ENCODE results near the gene LRRC49.
"Not testable (repeated sequence)": the region's sequence is repeated elsewhere in the genome, so short reads cannot be mapped to it uniquely, and the experiment has no call there.

The LRRC49 gene

GRCh38 chr15:71010472-71010871 is 117.8 kb downstream of the LRRC49 start:
- Mint-ChIP-seq H3K4me1 (ENCODE audit: low read depth) (no peaks in the 10 kb centered on the region), H3K27ac (no peak overlapping the region), H3K9me3 (no peaks in the 10 kb centered on the region), H3K4me3 (no peak overlapping the region), H3K36me3 (ENCODE audit: low read depth) (no peaks in the 10 kb centered on the region), H3K27me3 (ENCODE audit: low read depth) (peaks cover 14% of the 10 kb centered on the region)
- DNase-seq (ENCODE audit: low spot score) = no peak

DNA sequence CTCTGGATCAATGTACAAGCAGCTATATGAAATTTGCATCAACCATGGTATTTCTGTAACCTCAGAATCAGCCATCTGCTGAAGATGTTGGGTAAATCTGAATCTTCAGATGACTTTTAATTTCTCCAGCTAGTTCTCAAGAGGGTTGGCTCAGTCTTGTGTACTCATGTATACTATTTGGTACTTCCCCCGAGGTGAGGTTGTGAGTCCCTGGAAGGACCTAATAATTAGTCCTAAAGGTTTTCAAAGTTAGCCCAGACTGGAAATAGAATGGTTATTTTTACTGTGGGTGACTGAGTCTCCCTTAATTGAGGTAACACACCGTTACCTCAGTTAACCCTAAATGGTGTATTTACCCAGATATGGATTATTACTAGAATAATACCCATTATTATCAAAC is 118.4 kb downstream of the LRRC49 start:
- Mint-ChIP-seq H3K36me3 (ENCODE audit: low read depth) (no peaks in the 10 kb centered on the region), H3K9me3 (no peaks in the 10 kb centered on the region), H3K4me3 (no peak overlapping the region), H3K27me3 (ENCODE audit: low read depth) (peaks cover 14% of the 10 kb centered on the region), H3K4me1 (ENCODE audit: low read depth) (no peaks in the 10 kb centered on the region), H3K27ac (no peak overlapping the region)
- no peak for DNase-seq (ENCODE audit: low spot score)

GRCh38 chr15:71011503-71012155 is 119.0 kb downstream of the LRRC49 start:
- Mint-ChIP-seq H3K4me3 (no peak overlapping the region), H3K36me3 (ENCODE audit: low read depth) (no peaks in the 10 kb centered on the region), H3K27me3 (ENCODE audit: low read depth) (peaks cover 14% of the 10 kb centered on the region), H3K4me1 (ENCODE audit: low read depth) (no peaks in the 10 kb centered on the region), H3K9me3 (no peaks in the 10 kb centered on the region), H3K27ac (no peak overlapping the region)
- DNase-seq (ENCODE audit: low spot score) = no peak

DNA sequence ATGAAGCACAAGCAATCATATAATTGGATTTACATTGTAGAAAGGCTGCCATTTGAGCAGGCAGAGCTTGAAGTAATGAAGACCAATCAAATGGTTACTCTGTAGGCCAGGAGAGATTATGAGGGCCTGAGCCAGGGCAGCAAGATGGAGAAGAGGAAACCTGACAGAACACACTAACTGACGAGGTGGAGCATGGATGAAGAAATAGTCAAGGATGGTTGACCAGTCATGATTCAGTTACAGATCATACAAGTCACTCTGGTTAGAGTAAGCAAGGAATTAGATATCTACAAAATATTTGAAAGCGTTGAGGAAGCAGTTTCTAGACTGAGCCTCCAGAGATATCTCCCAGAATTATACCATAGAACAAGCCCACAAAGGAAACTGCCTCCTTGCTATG is 120.8 kb downstream of the LRRC49 start:
- Mint-ChIP-seq H3K27ac (no peak overlapping the region), H3K36me3 (ENCODE audit: low read depth) (no peaks in the 10 kb centered on the region), H3K27me3 (ENCODE audit: low read depth) (peaks cover 12% of the 10 kb centered on the region), H3K4me3 (no peak overlapping the region), H3K9me3 (no peaks in the 10 kb centered on the region), H3K4me1 (ENCODE audit: low read depth) (no peaks in the 10 kb centered on the region)
- no peak for DNase-seq (ENCODE audit: low spot score)

DNA sequence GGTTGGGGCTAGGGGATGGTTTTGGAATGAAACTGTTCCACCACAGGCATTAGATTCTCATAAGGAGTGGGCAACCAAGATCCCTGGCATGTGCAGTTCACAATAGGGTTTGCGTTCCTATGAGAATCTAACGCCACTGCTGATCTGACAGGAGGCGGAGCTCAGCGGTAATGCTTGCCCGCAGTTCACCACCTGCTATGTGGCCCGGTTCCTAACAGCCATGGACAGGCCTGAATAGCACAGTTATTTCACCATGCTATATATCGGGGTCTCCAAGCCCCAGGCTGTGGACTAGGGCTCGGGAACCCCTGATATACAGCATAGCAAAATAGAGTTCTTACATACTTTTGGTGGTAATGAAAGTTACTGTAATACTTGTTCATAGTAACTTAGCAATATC is 122.7 kb downstream of the LRRC49 start:
- no peak overlapping the region for H3K27ac Mint-ChIP-seq
- H3K27me3 Mint-ChIP-seq (ENCODE audit: low read depth) = peaks cover 5% of the 10 kb centered on the region
- no peaks in the 10 kb centered on the region for H3K9me3 Mint-ChIP-seq
- no peak overlapping the region for H3K4me3 Mint-ChIP-seq
- no peak for DNase-seq (ENCODE audit: low spot score)
- H3K36me3 Mint-ChIP-seq (ENCODE audit: low read depth) = no peaks in the 10 kb centered on the region
- H3K4me1 Mint-ChIP-seq (ENCODE audit: low read depth) = no peaks in the 10 kb centered on the region

DNA sequence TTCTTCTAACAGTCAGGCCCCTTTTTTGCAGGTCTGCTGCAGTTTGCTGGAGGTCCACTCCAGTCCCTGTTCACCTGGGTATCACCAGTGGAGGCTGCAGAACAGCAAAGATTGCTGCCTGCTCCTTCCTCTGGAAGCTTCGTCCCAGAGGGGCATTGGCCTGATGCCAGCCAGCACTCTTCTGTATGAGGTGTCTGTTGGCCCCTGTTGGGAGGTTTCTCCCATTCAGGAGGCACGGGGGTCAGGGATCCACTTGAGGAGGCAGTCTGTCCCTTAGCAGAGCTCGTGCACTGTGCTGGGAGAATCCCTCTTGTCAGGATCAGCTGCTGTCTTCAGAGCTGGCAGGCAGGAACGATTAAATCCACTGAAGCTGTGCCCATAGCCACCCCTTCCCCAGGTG is 138.6 kb downstream of the LRRC49 start:
- not testable (repeated sequence) for H3K4me1 Mint-ChIP-seq (ENCODE audit: low read depth); H3K4me3 Mint-ChIP-seq; H3K27ac Mint-ChIP-seq; H3K36me3 Mint-ChIP-seq (ENCODE audit: low read depth); DNase-seq (ENCODE audit: low spot score); H3K27me3 Mint-ChIP-seq (ENCODE audit: low read depth); H3K9me3 Mint-ChIP-seq

DNA sequence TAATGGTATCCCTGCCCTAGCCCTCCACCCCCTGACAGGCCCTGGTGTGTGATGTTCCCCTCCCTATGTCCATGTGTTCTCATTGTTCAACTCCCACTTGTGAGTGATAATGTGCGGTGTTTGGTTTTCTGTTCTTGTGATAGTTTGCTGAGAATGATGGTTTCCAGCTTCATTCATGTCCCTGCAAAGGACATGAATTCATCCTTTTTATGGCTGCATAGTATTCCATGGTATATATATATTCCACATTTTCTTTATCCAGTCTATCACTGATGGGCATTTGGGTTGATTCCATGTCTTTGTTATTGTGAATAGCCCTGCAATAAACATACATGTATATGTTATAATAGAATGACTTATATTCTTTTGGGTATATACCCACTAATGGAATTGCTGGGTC is 142.9 kb downstream of the LRRC49 start:
- not testable (repeated sequence) for H3K9me3 Mint-ChIP-seq; H3K36me3 Mint-ChIP-seq (ENCODE audit: low read depth); H3K27ac Mint-ChIP-seq; H3K27me3 Mint-ChIP-seq (ENCODE audit: low read depth); DNase-seq (ENCODE audit: low spot score); H3K4me1 Mint-ChIP-seq (ENCODE audit: low read depth); H3K4me3 Mint-ChIP-seq

DNA sequence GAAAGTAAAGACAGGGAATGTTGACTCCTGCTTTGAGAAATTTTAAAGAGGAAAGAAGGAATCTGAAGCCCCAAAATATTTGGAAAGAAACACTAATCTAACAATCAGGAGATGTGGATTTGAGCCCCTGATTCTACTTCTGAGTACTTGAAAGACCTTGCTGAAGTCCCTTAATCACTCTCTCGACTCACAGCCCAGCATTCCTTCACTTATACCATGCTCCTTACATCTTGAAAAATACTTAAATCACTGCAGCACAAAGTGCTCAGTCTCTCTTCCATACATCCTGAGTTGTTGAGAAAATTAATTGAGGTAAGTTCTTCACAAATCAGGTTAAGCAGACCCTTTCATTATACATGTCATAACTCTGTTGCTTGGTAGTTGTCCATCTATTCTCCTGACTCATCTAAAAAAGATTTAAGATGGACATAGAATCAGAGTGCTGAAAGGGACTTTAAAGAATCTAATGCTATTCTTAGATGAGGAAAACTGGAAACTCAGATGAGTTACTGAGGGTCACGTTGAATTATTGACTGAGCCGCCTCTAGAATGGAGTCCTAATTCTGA is 149.8 kb downstream of the LRRC49 start:
- DNase-seq (ENCODE audit: low spot score) = no peak
- Mint-ChIP-seq H3K27me3 (ENCODE audit: low read depth) (peaks cover 3% of the 10 kb centered on the region), H3K4me3 (no peak overlapping the region), H3K9me3 (no peaks in the 10 kb centered on the region), H3K4me1 (ENCODE audit: low read depth) (no peaks in the 10 kb centered on the region), H3K36me3 (ENCODE audit: low read depth) (no peaks in the 10 kb centered on the region), H3K27ac (no peak overlapping the region)

DNA sequence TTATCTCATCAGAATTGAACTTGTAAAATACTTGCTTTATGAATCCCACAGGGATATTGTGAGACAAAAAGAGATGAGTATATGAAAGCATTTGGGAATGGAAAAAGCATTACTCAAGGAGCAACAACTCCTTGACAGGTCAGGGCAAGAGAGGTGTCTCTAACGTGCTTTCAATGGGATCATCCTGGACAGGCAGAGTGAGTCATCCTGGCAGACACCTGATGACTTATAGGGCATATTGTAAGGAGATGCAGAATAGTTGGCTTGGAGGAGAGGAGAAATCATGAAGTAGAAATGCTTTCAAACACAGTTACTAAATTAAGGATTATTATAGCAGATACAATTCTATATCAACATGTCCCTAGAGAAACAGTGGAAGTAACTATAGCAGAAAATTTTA is 150.7 kb downstream of the LRRC49 start:
- H3K9me3 Mint-ChIP-seq = no peaks in the 10 kb centered on the region
- H3K27me3 Mint-ChIP-seq (ENCODE audit: low read depth) = peaks cover 3% of the 10 kb centered on the region
- H3K4me1 Mint-ChIP-seq (ENCODE audit: low read depth) = no peaks in the 10 kb centered on the region
- no peak overlapping the region for H3K27ac Mint-ChIP-seq
- no peaks in the 10 kb centered on the region for H3K36me3 Mint-ChIP-seq (ENCODE audit: low read depth)
- no peak for DNase-seq (ENCODE audit: low spot score)
- no peak overlapping the region for H3K4me3 Mint-ChIP-seq

- Mint-ChIP-seq H3K4me3 (no peak overlapping the region), H3K27me3 (ENCODE audit: low read depth) (no peaks in the 10 kb centered on the region), H3K4me1 (ENCODE audit: low read depth) (no peaks in the 10 kb centered on the region), H3K27ac (no peak overlapping the region), H3K36me3 (ENCODE audit: low read depth) (no peaks in the 10 kb centered on the region), H3K9me3 (no peaks in the 10 kb centered on the region)
- no peak for DNase-seq (ENCODE audit: low spot score)
Observed at GRCh38 chr15:71044006-71044405, 151.4 kb downstream of the LRRC49 start.

DNA sequence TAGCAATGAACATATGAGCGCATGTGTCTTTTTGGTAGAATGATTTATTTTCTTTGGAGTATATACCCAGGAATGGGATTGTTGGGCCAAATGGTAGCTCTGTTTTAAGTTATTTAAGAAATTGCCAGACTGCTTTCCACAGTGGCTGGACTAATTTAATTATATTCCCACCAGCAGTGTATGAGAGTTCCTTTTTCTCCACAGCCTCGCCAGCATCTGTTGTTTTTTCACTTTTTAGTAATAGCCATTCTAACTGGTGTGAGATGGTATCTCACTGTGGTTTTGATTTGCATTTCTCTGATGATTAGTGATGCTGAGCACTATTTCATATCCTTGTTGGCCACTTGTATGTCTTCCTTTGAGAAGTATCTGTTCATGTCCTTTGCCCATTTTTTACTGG is 153.5 kb downstream of the LRRC49 start:
- not testable (repeated sequence) for H3K27ac Mint-ChIP-seq; H3K4me1 Mint-ChIP-seq (ENCODE audit: low read depth); H3K4me3 Mint-ChIP-seq; DNase-seq (ENCODE audit: low spot score); H3K9me3 Mint-ChIP-seq; H3K27me3 Mint-ChIP-seq (ENCODE audit: low read depth); H3K36me3 Mint-ChIP-seq (ENCODE audit: low read depth)

DNA sequence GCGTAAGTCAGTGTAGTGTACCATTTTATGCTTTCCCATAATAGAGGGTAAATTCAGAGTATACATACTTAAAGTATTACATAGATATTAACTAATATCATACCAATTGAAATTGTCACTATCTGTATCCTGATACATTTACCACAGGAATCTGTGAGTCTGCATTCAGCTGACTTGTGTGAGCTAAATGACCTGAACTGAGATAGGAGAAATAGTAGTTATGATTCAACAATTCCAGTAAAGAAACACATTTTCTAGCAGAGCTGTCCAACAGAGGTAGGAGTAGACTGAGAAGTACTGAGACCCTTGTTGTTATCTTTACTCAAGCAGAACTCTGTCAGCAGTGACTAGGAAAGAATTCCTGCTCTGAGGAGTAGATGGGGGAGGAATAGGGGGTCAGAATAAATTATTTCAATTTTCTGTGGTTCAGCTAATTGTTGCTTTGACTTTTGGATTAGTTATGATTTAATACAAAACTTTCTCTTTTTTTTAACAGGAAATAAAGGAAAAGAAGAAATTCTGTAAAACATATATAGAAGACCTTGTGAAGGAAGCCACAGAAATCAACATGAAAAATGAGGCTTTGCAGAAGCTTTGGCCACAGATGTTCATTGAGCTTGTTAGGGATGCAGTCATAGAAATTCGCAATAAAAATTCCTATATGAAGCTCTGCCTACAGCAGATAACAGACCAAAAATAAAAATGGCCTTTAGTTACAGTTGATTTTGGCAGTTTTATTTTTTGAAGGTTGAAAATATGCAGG is 156.5 kb downstream of the LRRC49 start:
- Mint-ChIP-seq H3K27me3 (ENCODE audit: low read depth) (no peaks in the 10 kb centered on the region), H3K4me1 (ENCODE audit: low read depth) (no peaks in the 10 kb centered on the region), H3K27ac (no peak overlapping the region), H3K36me3 (ENCODE audit: low read depth) (no peaks in the 10 kb centered on the region), H3K4me3 (no peak overlapping the region), H3K9me3 (no peaks in the 10 kb centered on the region)
- no peak for DNase-seq (ENCODE audit: low spot score)

DNA sequence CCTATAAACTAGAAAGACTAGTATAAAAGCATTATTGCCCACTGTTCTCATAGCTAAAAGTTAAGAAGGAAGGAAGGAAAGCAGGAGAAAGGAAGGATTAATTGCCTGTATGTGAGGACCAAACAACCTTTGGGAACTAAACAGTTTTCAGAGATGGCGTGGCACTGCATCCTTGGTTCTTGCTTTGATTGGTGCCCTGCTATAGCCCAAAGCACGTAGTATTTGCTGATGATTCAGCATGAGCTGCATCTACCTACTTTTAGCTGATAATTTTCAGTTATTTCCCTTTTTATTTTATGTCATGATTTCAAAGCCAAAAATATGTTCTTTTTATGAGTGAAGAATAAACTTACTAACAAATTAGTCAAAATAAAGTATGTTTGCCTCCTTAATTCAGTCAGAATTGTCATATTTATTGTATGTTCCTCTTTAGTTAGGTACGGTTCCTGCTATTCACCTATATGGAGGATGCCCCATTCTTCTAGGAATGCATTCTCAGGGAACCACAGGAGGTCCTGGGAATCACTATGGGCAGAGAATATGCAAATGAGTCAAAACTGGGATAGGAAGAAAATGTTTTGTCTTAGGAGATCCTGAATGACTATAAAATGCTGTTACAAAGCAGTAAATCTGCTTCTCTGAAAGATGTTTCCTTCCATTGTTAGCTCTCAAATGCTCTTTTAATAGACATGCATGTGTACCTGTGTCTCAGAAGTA is 157.2 kb downstream of the LRRC49 start:
- Mint-ChIP-seq H3K4me1 (ENCODE audit: low read depth) (no peaks in the 10 kb centered on the region), H3K27me3 (ENCODE audit: low read depth) (no peaks in the 10 kb centered on the region), H3K36me3 (ENCODE audit: low read depth) (no peaks in the 10 kb centered on the region), H3K27ac (no peak overlapping the region), H3K9me3 (no peaks in the 10 kb centered on the region), H3K4me3 (no peak overlapping the region)
- DNase-seq (ENCODE audit: low spot score) = no peak

DNA sequence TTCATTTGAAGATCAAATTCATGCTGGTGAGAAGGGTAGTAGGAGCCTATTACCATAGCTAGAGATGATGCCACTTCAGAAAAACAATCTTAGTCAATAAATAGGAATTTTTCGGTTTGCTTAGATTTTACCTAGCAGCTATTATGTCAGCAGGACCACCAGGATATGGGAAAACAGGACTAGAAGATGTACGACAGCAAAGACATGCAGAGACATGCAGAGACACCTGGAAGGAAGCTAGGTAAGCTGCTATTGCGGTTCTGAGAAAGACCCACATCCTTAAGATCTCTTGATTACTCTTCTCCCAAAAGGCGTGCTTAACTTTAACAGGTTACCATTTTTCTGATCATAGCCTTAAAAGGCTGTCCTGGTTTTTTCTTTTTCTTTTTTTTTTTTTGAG is 157.8 kb downstream of the LRRC49 start:
- no peak for DNase-seq (ENCODE audit: low spot score)
- no peaks in the 10 kb centered on the region for H3K27me3 Mint-ChIP-seq (ENCODE audit: low read depth)
- H3K27ac Mint-ChIP-seq = no peak overlapping the region
- H3K4me1 Mint-ChIP-seq (ENCODE audit: low read depth) = no peaks in the 10 kb centered on the region
- no peak overlapping the region for H3K4me3 Mint-ChIP-seq
- no peaks in the 10 kb centered on the region for H3K9me3 Mint-ChIP-seq
- H3K36me3 Mint-ChIP-seq (ENCODE audit: low read depth) = no peaks in the 10 kb centered on the region
